GM12892 (cell line): ENCODE results near the gene SNX5.

ENCODE experiments used
- DNase-seq: peaks from one replicate; pipeline ENCODE4 v3.0.0; 2011; ENCODE audit not compliant: insufficient read length
- FAIRE-seq: peaks from 2 replicates; lab custom pipeline; 2011; peaks lifted over from hg19 to GRCh38; lab: Jason Lieb, UNC
- POLR2A ChIP-seq: IDR thresholded peaks from 2 replicates; pipeline ENCODE4 v1.6.1; 2011; ENCODE audit warnings: low read depth, low read length, control low read depth
- POLR2AphosphoS5 ChIP-seq: IDR thresholded peaks from 2 replicates; pipeline ENCODE4 v1.6.1; 2011; ENCODE audit warnings: low read depth, low read length, control low read depth
- TAF1 ChIP-seq: IDR thresholded peaks from 2 replicates; pipeline ENCODE4 v1.6.1; 2011; ENCODE audit warnings: low read depth, mild to moderate bottlenecking, control low read depth, low read length, borderline replicate concordance

Gene SNX5

GRCh38 chr20:18005170-18005989 is 36.8 kb upstream of the SNX5 start:
- peak; percentile 71 for FAIRE-seq
- DNase-seq: peak; percentile 62
- TF ChIP-seq TAF1 (no peak), POLR2AphosphoS5 (no peak), POLR2A (no peak)

GRCh38 chr20:18004384-18005031 is 35.9 kb upstream of the SNX5 start:
- FAIRE-seq: peak; percentile 17
- DNase-seq: no peak

GRCh38 chr20:18003897-18004296 is 35.3 kb upstream of the SNX5 start:
- peak; percentile 21 for FAIRE-seq
- TF ChIP-seq POLR2A: no peak
- no peak for TF ChIP-seq POLR2AphosphoS5
- no peak for TF ChIP-seq TAF1
- no peak for DNase-seq

More at GRCh38 chr20:18004384-18005031, 35.9 kb upstream of the SNX5 start:
- TF ChIP-seq POLR2AphosphoS5 (no peak), POLR2A (no peak), TAF1 (no peak)

GRCh38 chr20:18001131-18001921 is 32.7 kb upstream of the SNX5 start:
- no peak for DNase-seq

GRCh38 chr20:17999566-17999965 is 31.0 kb upstream of the SNX5 start:
- no peak for DNase-seq
- no peak for FAIRE-seq
- TF ChIP-seq TAF1 (no peak), POLR2A (no peak)

More at GRCh38 chr20:18001131-18001921, 32.7 kb upstream of the SNX5 start:
- TF ChIP-seq POLR2AphosphoS5: no peak
- no peak for TF ChIP-seq POLR2A
- no peak for TF ChIP-seq TAF1
- no peak for FAIRE-seq

GRCh38 chr20:17998446-17998845 is 29.9 kb upstream of the SNX5 start:
- TF ChIP-seq TAF1: no peak
- TF ChIP-seq POLR2A: no peak
- TF ChIP-seq POLR2AphosphoS5: no peak
- DNase-seq: no peak
- no peak for FAIRE-seq

- no peak for DNase-seq
- peak; percentile 76 for FAIRE-seq
- TF ChIP-seq POLR2A (no peak), POLR2AphosphoS5 (no peak), TAF1 (no peak)
These were observed 27.6 kb upstream of the SNX5 start for GRCh38 chr20:17995967-17996819.

- no peak for FAIRE-seq
- DNase-seq: no peak
- no peak for TF ChIP-seq POLR2AphosphoS5
- no peak for TF ChIP-seq POLR2A
- TF ChIP-seq TAF1: no peak
These were observed 25.0 kb upstream of the SNX5 start for GRCh38 chr20:17993546-17993945.

- DNase-seq: no peak
These were observed 24.4 kb upstream of the SNX5 start for GRCh38 chr20:17992847-17993513.

GRCh38 chr20:17992224-17992637 is 23.6 kb upstream of the SNX5 start:
- FAIRE-seq: no peak
- DNase-seq: no peak
- TF ChIP-seq POLR2AphosphoS5 (no peak), POLR2A (no peak; the same call in 1 of the 2 replicates), TAF1 (no peak)

More at GRCh38 chr20:17992847-17993513, 24.4 kb upstream of the SNX5 start:
- no peak for FAIRE-seq
- no peak for TF ChIP-seq POLR2A
- TF ChIP-seq POLR2AphosphoS5: no peak
- TF ChIP-seq TAF1: no peak
